Measurements from ENCODE around the gene PTOV1.

PTOV1 gene

GRCh38 chr19:49840736-49841249 lies 10.2 kb upstream of the PTOV1 start:
- no peak overlapping the region for H3K27ac ChIP-seq (ENCODE audit: low read length)
- no peaks in the 10 kb centered on the region for H3K36me3 ChIP-seq (replicated peaks; ENCODE audit: insufficient read depth, low read length)

DNA sequence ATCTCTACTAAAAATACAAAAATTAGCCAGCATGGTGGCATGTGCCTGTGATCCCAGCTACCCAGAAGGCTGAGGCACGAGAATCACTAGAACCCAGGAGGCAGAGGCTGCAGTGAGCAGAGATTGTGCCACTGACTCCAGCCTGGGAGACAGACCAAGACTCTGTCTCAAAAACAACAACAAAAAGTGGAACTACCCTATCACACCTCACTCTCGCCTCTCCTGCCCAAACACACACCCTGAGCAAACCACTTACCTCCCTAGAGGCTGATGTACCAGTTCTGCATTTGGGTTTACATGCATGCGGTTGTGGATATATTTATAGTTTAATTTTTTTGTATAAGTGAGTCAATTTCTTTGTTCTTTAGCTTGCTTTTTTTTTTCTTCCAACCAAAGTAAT lies 7.7 kb upstream of the PTOV1 start:
- Histone ChIP-seq H3K9me2 (replicated peaks; ENCODE audit: insufficient read depth, low read length) (no peaks in the 10 kb centered on the region), H3K4me1 (ENCODE audit: low read length) (no peaks in the 10 kb centered on the region), H2AFZ (ENCODE audit: low read length) (no peak overlapping the region), H3K79me2 (ENCODE audit: low read length) (no peaks in the 10 kb centered on the region), H3K27me3 (replicated peaks; ENCODE audit: insufficient read depth, low read length) (no peaks in the 10 kb centered on the region), H3K4me3 (ENCODE audit: low read length) (no peak overlapping the region), H3K36me3 (replicated peaks; ENCODE audit: insufficient read depth, low read length) (no peaks in the 10 kb centered on the region), H3K9ac (ENCODE audit: low read length) (no peak overlapping the region), H4K20me1 (ENCODE audit: insufficient read depth, low read length) (no peaks in the 10 kb centered on the region), H3K9me3 (replicated peaks; ENCODE audit: insufficient read depth, low read length) (no peaks in the 10 kb centered on the region), H3K4me2 (ENCODE audit: low read depth, low read length) (no peak overlapping the region), H3F3A (ENCODE audit: insufficient read depth, low read length) (no peaks in the 10 kb centered on the region; the same call in 1 of the 2 replicates), H3K27ac (ENCODE audit: low read length) (no peak overlapping the region)
- DNase-seq = no peak
- no peak for TF ChIP-seq EZH2 (optimal IDR thresholded peaks at IDR 0.05; ENCODE audit: low read depth, low read length)
- TF ChIP-seq, protein P1, sequence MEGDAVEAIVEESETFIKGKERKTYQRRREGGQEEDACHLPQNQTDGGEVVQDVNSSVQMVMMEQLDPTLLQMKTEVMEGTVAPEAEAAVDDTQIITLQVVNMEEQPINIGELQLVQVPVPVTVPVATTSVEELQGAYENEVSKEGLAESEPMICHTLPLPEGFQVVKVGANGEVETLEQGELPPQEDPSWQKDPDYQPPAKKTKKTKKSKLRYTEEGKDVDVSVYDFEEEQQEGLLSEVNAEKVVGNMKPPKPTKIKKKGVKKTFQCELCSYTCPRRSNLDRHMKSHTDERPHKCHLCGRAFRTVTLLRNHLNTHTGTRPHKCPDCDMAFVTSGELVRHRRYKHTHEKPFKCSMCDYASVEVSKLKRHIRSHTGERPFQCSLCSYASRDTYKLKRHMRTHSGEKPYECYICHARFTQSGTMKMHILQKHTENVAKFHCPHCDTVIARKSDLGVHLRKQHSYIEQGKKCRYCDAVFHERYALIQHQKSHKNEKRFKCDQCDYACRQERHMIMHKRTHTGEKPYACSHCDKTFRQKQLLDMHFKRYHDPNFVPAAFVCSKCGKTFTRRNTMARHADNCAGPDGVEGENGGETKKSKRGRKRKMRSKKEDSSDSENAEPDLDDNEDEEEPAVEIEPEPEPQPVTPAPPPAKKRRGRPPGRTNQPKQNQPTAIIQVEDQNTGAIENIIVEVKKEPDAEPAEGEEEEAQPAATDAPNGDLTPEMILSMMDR (IDR thresholded peaks at IDR 0.05; ENCODE audit: low read length) = no peak
- TF ChIP-seq EZH2phosphoT487 (IDR thresholded peaks at IDR 0.05; ENCODE audit: low read length) = no peak

More at GRCh38 chr19:49840736-49841249, 10.2 kb upstream of the PTOV1 start:
- H2AFZ ChIP-seq (ENCODE audit: low read length) = no peak overlapping the region
- H3K4me1 ChIP-seq (ENCODE audit: low read length) = no peaks in the 10 kb centered on the region
- no peak overlapping the region for H3K9ac ChIP-seq (ENCODE audit: low read length)
- no peaks in the 10 kb centered on the region for H3K27me3 ChIP-seq (replicated peaks; ENCODE audit: insufficient read depth, low read length)
- no peak overlapping the region for H3K4me2 ChIP-seq (ENCODE audit: low read depth, low read length)
- H3K79me2 ChIP-seq (ENCODE audit: low read length) = no peaks in the 10 kb centered on the region
- DNase-seq = no peak
- H3K9me2 ChIP-seq (replicated peaks; ENCODE audit: insufficient read depth, low read length) = no peaks in the 10 kb centered on the region
- no peaks in the 10 kb centered on the region for H3K9me3 ChIP-seq (replicated peaks; ENCODE audit: insufficient read depth, low read length)
- H4K20me1 ChIP-seq (ENCODE audit: insufficient read depth, low read length) = no peaks in the 10 kb centered on the region
- no peaks in the 10 kb centered on the region; the same call in 1 of the 2 replicates for H3F3A ChIP-seq (ENCODE audit: insufficient read depth, low read length)
- no peak overlapping the region for H3K4me3 ChIP-seq (ENCODE audit: low read length)
- TF ChIP-seq EZH2 (optimal IDR thresholded peaks at IDR 0.05; ENCODE audit: low read depth, low read length) (no peak), EZH2phosphoT487 (IDR thresholded peaks at IDR 0.05; ENCODE audit: low read length) (no peak)
- TF ChIP-seq, protein P1 (IDR thresholded peaks at IDR 0.05; ENCODE audit: low read length) = no peak

DNA sequence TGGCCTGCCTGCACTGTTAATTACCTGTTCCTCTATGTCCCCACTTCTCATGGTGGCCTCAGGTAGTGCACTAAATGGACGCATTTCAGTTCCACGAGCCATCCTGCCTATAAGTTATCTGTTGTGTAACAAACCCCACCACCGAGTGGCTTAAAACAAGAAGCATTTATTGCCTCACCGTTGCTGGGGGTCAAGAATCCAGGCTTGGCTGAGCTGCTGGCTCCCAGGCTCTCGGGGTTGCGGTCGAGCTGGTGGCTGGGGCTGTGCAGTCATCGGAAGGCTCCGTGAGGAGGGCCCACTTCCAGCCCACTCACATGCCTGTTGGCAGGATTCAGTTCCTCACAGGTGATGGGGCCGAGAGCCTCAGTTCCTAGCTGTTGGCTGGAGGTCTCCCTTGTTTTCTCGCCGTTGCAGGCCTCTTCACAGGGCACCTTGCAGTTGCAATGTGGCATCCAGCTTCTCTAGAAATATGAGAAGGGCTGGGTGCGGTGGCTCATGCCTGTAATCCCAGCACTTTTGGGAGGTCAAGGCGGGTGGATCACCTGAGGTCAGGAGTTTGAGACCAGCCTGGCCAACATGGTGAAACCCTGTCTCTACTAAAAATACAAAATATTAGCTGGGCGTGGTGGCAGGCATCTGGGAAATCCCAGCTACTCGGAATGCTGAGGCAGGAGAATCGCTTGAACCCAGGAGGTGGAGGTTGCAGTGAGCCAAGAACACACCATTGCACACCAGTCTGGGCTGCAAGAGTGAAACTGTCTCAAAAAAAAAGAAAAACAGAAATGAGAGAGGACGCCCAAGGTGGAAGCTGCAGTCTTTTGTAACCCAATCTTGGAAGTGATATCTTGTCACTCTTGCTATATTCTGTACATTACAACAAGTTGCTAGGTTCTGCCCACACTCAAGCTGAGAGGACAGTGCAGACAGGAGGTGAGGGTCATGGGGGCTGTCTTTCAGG lies 6.5 kb upstream of the PTOV1 start:
- Histone ChIP-seq H3K9ac (ENCODE audit: low read length) (no peak overlapping the region), H3F3A (ENCODE audit: insufficient read depth, low read length) (no peaks in the 10 kb centered on the region; the same call in 1 of the 2 replicates), H3K36me3 (replicated peaks; ENCODE audit: insufficient read depth, low read length) (no peaks in the 10 kb centered on the region), H4K20me1 (ENCODE audit: insufficient read depth, low read length) (no peaks in the 10 kb centered on the region), H3K27ac (ENCODE audit: low read length) (no peak overlapping the region), H3K79me2 (ENCODE audit: low read length) (no peaks in the 10 kb centered on the region), H2AFZ (ENCODE audit: low read length) (no peak overlapping the region), H3K27me3 (replicated peaks; ENCODE audit: insufficient read depth, low read length) (no peaks in the 10 kb centered on the region), H3K4me2 (ENCODE audit: low read depth, low read length) (no peak overlapping the region), H3K9me2 (replicated peaks; ENCODE audit: insufficient read depth, low read length) (no peaks in the 10 kb centered on the region), H3K9me3 (replicated peaks; ENCODE audit: insufficient read depth, low read length) (no peaks in the 10 kb centered on the region), H3K4me1 (ENCODE audit: low read length) (no peaks in the 10 kb centered on the region), H3K4me3 (ENCODE audit: low read length) (no peak overlapping the region)
- no peak for DNase-seq
- TF ChIP-seq, protein P1 (IDR thresholded peaks at IDR 0.05; ENCODE audit: low read length) = no peak
- TF ChIP-seq EZH2phosphoT487 (IDR thresholded peaks at IDR 0.05; ENCODE audit: low read length) (no peak), EZH2 (optimal IDR thresholded peaks at IDR 0.05; ENCODE audit: low read depth, low read length) (no peak)

All from MM.1S (cell line).